Transverse colon (tissue), 3 donors: ENCODE measurements around the gene KEAP1.

Experiments used
- POLR2A ChIP-seq: fragments of 450-650 bp; IDR thresholded peaks from one replicate; pipeline ENCODE4 v1.6.1; 2016; ENCODE audit warnings: antibody characterized with exemption, mild to moderate bottlenecking, moderate library complexity
- TF ChIP-seq, protein P1 (sequence below), 5 experiments: fragments of 200-600 bp in 3 of 5; fragments of 450-650 bp in 2 of 5; sonication (generic) in 3 of 5; IDR thresholded peaks; 1 replicate in 2 of 5; 2 replicates in 3 of 5; pipeline ENCODE4 v1.5.1; 2016 to 2017; ENCODE audit warnings: antibody characterized with exemption in 5 of 5, inconsistent platforms in 3 of 5, mild to moderate bottlenecking in 2 of 5, moderate library complexity in 1 of 5

DNA sequence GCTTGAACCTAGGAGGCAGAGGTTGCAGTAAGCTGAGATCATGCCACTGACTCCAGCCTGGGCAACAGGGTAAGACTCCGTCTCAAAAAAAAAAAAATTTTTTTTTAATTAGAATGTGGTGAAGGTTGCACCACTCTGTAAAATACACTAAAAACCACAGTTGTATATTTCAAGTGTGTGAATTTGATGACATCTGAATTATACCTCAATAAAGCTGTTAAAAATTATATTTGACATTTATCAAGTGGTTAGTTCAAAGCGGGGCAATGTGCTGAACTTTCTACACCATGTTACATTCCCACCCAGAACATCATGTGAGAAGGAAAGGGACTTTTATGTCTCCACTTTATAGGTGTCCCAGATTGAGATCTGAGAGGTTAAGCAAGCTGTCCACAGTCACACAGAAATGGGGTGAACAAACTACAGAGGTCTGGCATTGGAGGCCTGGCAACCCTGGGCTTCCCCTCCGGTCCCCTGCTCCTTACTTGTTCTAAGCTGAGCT lies 20.0 kb upstream of the KEAP1 start:
- TF ChIP-seq, protein P1, sequence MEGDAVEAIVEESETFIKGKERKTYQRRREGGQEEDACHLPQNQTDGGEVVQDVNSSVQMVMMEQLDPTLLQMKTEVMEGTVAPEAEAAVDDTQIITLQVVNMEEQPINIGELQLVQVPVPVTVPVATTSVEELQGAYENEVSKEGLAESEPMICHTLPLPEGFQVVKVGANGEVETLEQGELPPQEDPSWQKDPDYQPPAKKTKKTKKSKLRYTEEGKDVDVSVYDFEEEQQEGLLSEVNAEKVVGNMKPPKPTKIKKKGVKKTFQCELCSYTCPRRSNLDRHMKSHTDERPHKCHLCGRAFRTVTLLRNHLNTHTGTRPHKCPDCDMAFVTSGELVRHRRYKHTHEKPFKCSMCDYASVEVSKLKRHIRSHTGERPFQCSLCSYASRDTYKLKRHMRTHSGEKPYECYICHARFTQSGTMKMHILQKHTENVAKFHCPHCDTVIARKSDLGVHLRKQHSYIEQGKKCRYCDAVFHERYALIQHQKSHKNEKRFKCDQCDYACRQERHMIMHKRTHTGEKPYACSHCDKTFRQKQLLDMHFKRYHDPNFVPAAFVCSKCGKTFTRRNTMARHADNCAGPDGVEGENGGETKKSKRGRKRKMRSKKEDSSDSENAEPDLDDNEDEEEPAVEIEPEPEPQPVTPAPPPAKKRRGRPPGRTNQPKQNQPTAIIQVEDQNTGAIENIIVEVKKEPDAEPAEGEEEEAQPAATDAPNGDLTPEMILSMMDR (IDR thresholded peaks at IDR 0.05), result no peak
- no peak for TF ChIP-seq POLR2A
